GM12878 (cell line): Measurements from ENCODE around the gene CDC16. TPM values are rescaled to one million over a fixed set of nuclear protein-coding genes. Genes with fewer than 3 reads are reported as not detected.

Experiments used
- ATAC-seq: fragments of 200-7000 bp; cut with Tn5 transposase; 3 replicates; pipeline ENCODE4 v1.9.1; 2020; ENCODE audit warnings: mild to moderate bottlenecking, moderate library complexity
- BruUV-seq: library from RNA; stranded (reverse); fragments of 400-500 nt; replicated peaks from 2 replicates; lab custom pipeline; 2021; lab: Mats Ljungman, UMichigan
- CTCF ChIA-PET: fragments of 300-600 bp; sonication (Branson Sonifier 250); formaldehyde crosslinking; extraction: SDS; loops from one replicate; lab custom pipeline; 2021; ENCODE audit warnings: inconsistent platforms; lab: Yijun Ruan, JAX
- POLR2A ChIA-PET: fragments of 350-600 bp; formaldehyde crosslinking; extraction: SDS; loops from one replicate; lab custom pipeline; 2021; ENCODE audit warnings: inconsistent platforms; lab: Charles Lee
- RAD21 ChIA-PET: fragments of 300-600 bp; sonication (Branson Sonifier 250); formaldehyde crosslinking; loops from one replicate; lab custom pipeline; 2023; ENCODE audit warnings: antibody characterized with exemption; ENCODE audit not compliant: unreplicated experiment; lab: Charles Lee
- SMC1A ChIA-PET: fragments of 300-600 bp; sonication (Branson Sonifier 250); formaldehyde crosslinking; loops from one replicate; lab custom pipeline; 2023; ENCODE audit not compliant: unreplicated experiment, uncharacterized antibody; lab: Charles Lee
- DNase-seq: peaks from one replicate; pipeline ENCODE4 v3.0.0-alpha.2; 2011; ENCODE audit warnings: low read depth, low spot score
- FAIRE-seq: peaks from 3 replicates; lab custom pipeline; 2011; peaks lifted over from hg19 to GRCh38; lab: Jason Lieb, UNC
- H2AFZ ChIP-seq: 2 replicates; pipeline ENCODE4 v1.6.0; 2011; ENCODE audit warnings: low read depth, low read length, control low read depth; ENCODE audit not compliant: control insufficient read depth
- H3K27ac ChIP-seq: 2 replicates; pipeline ENCODE4 v1.5.1; 2011; ENCODE audit warnings: control low read depth; ENCODE audit not compliant: control insufficient read depth, insufficient read depth
- H3K27me3 ChIP-seq, 2 experiments: replicated peaks in 1 of 2; 2 replicates each; pipeline versions ENCODE4 v1.6.0 to v1.6.1; 2011; ENCODE audit warnings: low read length in 1 of 2; ENCODE audit not compliant: control insufficient read depth in 2 of 2, insufficient read depth in 2 of 2
- H3K36me3 ChIP-seq, 2 experiments: 2 replicates each; pipeline ENCODE4 v1.5.1; 2011; ENCODE audit warnings: low read length in 1 of 2; ENCODE audit not compliant: control insufficient read depth in 2 of 2, insufficient read depth in 2 of 2
- H3K4me1 ChIP-seq: 2 replicates; pipeline ENCODE4 v1.6.1; 2011; ENCODE audit warnings: mild to moderate bottlenecking, low read length, moderate library complexity, mixed read lengths; ENCODE audit not compliant: control insufficient read depth, insufficient read depth
- H3K4me2 ChIP-seq: 2 replicates; pipeline ENCODE4 v1.6.0; 2011; ENCODE audit warnings: control low read depth; ENCODE audit not compliant: control insufficient read depth, insufficient read depth
- H3K4me3 ChIP-seq: fragments of 200-600 bp; sonication (generic); 2 replicates; pipeline ENCODE4 v1.5.1; 2016
- H3K79me2 ChIP-seq: 2 replicates; pipeline ENCODE4 v1.6.0; 2011; ENCODE audit warnings: low read length; ENCODE audit not compliant: control insufficient read depth, insufficient read depth
- H3K9ac ChIP-seq: 2 replicates; pipeline ENCODE4 v1.8.0; 2011; ENCODE audit warnings: low read length, control low read depth, mixed read lengths; ENCODE audit not compliant: control insufficient read depth, insufficient read depth
- H3K9me3 ChIP-seq: replicated peaks from 3 replicates; pipeline ENCODE4 v1.5.1; 2011; ENCODE audit warnings: mild to moderate bottlenecking, low read length; ENCODE audit not compliant: control insufficient read depth, insufficient read depth
- H4K20me1 ChIP-seq: 2 replicates; pipeline ENCODE4 v1.6.0; 2011; ENCODE audit not compliant: control insufficient read depth, insufficient read depth
- EP300 ChIP-seq, 2 experiments: fragments of 150-350 bp in 1 of 2; IDR thresholded peaks; 2 replicates each; pipeline ENCODE4 v1.6.1; 2011 to 2012; ENCODE audit warnings: low read depth in 2 of 2, low read length in 2 of 2, borderline replicate concordance in 1 of 2, improper control_type of control experiment in 1 of 2, inconsistent platforms in 1 of 2; ENCODE audit not compliant: control insufficient read depth in 1 of 2
- JUND ChIP-seq: IDR thresholded peaks from 2 replicates; pipeline ENCODE4 v1.6.1; 2012; ENCODE audit warnings: low read depth, mild to moderate bottlenecking, low read length, improper control_type of control experiment, moderate library complexity
- NFIC ChIP-seq: IDR thresholded peaks from 2 replicates; pipeline ENCODE4 v1.6.1; 2012; ENCODE audit warnings: low read depth, mild to moderate bottlenecking, inconsistent platforms, low read length, moderate library complexity
- SMC3 ChIP-seq: IDR thresholded peaks from 2 replicates; pipeline ENCODE4 v1.6.1; 2011; ENCODE audit warnings: low read length, improper control_type of control experiment, borderline replicate concordance
- ZZZ3 ChIP-seq: IDR thresholded peaks from 2 replicates; pipeline ENCODE4 v1.6.1; 2011; ENCODE audit warnings: low read depth; ENCODE audit not compliant: control insufficient read depth, insufficient read length
- WGBS: methylation state at CpG from one replicate; pipeline ENCODE4 v1.1.6; 2016; ENCODE audit warnings: low lambda C conversion rate; ENCODE audit not compliant: insufficient replicate concordance, insufficient coverage; ENCODE audit errors: missing lambda C conversion rate; 5-methylcytosine and 5-hydroxymethylcytosine counted together
- in situ Hi-C: fragments of 300-500 bp; cut with MboI; formaldehyde crosslinking; loops from 9 replicates; pipeline ENCODE4 v1.14.3; 2018; ENCODE audit warnings: mixed read lengths
- intact Hi-C: fragments of 100-400 bp; cut with micrococcal nuclease; formaldehyde crosslinking; loops from one replicate; pipeline ENCODE4 v1.14.2; 2022; ENCODE audit not compliant: unreplicated experiment
- polyA plus RNA-seq, 11 experiments: library from polyadenylated mRNA; depleted of rRNA in 4 of 11; unstranded in 6 of 11; stranded (reverse) in 5 of 11; fragments of >200 nt; fragmentation: Nextera tagmentation in 4 of 11; fragmentation: Illumina TruSeq in 1 of 11; extraction: Ambion mirVana in 4 of 11; extraction: Trizol in 1 of 11; gene quantifications; 1 replicate in 1 of 11; 2 replicates in 10 of 11; pipeline versions ENCODE4 v1.2.1 to v1.2.3, GENCODE V29; 2011 to 2016; ENCODE audit warnings: inconsistent platforms in 2 of 11, missing spikeins in 2 of 11, low read depth in 1 of 11
- total RNA-seq, 4 experiments: library from RNA; depleted of rRNA in 3 of 4; stranded (reverse); fragments of >200 nt in 3 of 4; fragmentation: Illumina TruSeq in 1 of 4; extraction: Trizol in 1 of 4; gene quantifications; 2 replicates each; pipeline versions ENCODE4 v1.2.1 to v1.2.3, GENCODE V29; 2013 to 2021

Gene CDC16
- total and polyA plus RNA-seq, 10 of the 15 experiments (the other 5 are each of a cell fraction or from before 2014, with no cell fraction given) = 15.4 to 92.9 (median 31.4) TPM

DNA sequence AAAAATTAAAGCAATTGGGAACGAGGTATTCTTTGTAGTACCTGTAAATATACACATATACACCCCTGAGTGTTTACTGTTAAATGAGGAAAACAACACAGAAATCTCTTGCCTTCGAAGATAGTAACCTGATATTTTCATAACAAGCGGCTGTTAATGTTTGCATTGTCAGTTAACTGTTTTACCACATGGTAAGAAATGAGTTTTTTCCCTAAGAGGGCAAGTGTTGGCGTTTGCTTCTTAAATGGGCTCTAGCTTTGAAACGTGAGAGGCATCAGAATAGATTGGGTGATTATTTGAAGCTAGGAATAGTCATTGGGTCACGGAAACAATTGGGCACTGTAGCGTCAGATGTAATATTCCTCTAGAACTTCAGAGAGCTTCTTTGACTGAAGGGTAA is 24.7 kb downstream of the CDC16 start:
- ChIA-PET POLR2A (no interaction called here), RAD21 (no interaction called here), CTCF (interaction anchor here (1.2 to 1.9 kb wide), 2 partner anchors 10 to 21 kb away, joined by 4 read pairs; no protein-coding TSS in a partner anchor), SMC1A (interaction anchor here (1.4 kb wide), 1 partner anchor 23 kb away, joined by 3 read pairs; no protein-coding TSS in a partner anchor)
- FAIRE-seq (no peak), DNase-seq (no peak), ATAC-seq (no peak)
- in situ Hi-C loops (no loop called here), intact Hi-C loops (no loop called here)
- no peaks in the 10 kb centered on the region for H3K9me3 ChIP-seq
- no TSS peak for BruUV-seq
- TF ChIP-seq NFIC (no peak), SMC3 (no peak), ZZZ3 (no peak)
- H2AFZ ChIP-seq = no peak overlapping the region
- peak overlapping the region; percentile 20; the same call in 1 of the 2 replicates for H3K27ac ChIP-seq
- H3K9ac ChIP-seq = no peak overlapping the region
- H3K79me2 ChIP-seq = peaks cover 2% of the 10 kb centered on the region; the same call in 1 of the 2 replicates
- WGBS = 39% methylated on average over 7 of the region's 7 CpGs
- no peaks in the 10 kb centered on the region for H4K20me1 ChIP-seq
- no peak overlapping the region for H3K4me3 ChIP-seq
- no peaks in the 10 kb centered on the region for H3K27me3 ChIP-seq
- peak overlapping the region; percentile 47; the same call in 1 of the 2 replicates for H3K4me2 ChIP-seq
- H3K4me1 ChIP-seq = peaks cover 42% of the 10 kb centered on the region
- peaks cover 5 to 44% of the 10 kb centered on the region in 2 experiments for H3K36me3 ChIP-seq

DNA sequence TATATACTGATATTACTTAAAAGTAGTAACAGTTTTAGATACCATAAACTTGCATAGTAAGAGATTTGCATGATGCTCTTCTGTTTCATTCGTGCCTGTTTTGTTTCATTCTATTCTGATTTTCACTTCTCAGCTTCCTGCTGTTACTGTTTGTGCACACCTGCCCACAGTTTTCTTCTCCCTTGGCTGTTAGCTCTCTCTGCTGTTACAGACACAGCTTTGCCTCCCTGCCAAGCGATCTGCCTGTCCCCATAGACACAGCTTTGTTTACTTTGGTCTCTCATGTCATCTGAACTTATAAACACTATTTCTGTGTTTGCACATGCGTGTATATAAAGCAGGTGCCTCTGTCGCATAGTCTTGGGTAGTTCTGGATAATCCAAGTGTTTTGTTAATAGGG is 25.3 kb downstream of the CDC16 start:
- DNase-seq (peak; percentile 24), ATAC-seq (peak; percentile 67), FAIRE-seq (no peak)
- POLR2A ChIA-PET = no interaction called here
- peak overlapping the region; percentile 47; the same call in 1 of the 2 replicates for H3K4me2 ChIP-seq
- no peak overlapping the region for H3K4me3 ChIP-seq
- in situ Hi-C loops = no loop called here
- no peaks in the 10 kb centered on the region for H4K20me1 ChIP-seq
- RAD21 ChIA-PET = no interaction called here
- WGBS = 26% methylated on average over 4 of the region's 4 CpGs
- intact Hi-C loops = no loop called here
- H3K27ac ChIP-seq = peak overlapping the region; percentile 54
- H3K79me2 ChIP-seq = peaks cover 2% of the 10 kb centered on the region; the same call in 1 of the 2 replicates
- H3K4me1 ChIP-seq = peaks cover 42% of the 10 kb centered on the region
- H3K27me3 ChIP-seq = no peaks in the 10 kb centered on the region
- SMC1A ChIA-PET = no interaction called here
- no peaks in the 10 kb centered on the region for H3K9me3 ChIP-seq
- no TSS peak for BruUV-seq
- 0 out of 2 replicates have a peak overlapping the region, but pooled peaks have one; percentile 10 for H3K9ac ChIP-seq
- TF ChIP-seq EP300 (IDR thresholded peaks at IDR 0.05; ENCODE audit: borderline replicate concordance in 1 of 2, control insufficient read depth in 1 of 2, low read depth in 2 of 2, low read length in 2 of 2) = peak in 1 of 2 experiments; percentile 34; a peak in 1 of 4 replicates
- TF ChIP-seq JUND = no peak
- CTCF ChIA-PET = interaction anchor here (1.9 kb wide), 1 partner anchor 20 kb away, joined by 4 read pairs; no protein-coding TSS in a partner anchor
- no peak overlapping the region for H2AFZ ChIP-seq
- peaks cover 5 to 44% of the 10 kb centered on the region in 2 experiments for H3K36me3 ChIP-seq
